SK-N-MC (cell line): ENCODE measurements around the gene ATG3.

ENCODE experiments used
- EZH2 ChIP-seq: fragments of 200-600 bp; sonication (generic); IDR thresholded peaks from one replicate; pipeline ENCODE4 v1.6.1; 2017; ENCODE audit warnings: antibody characterized with exemption
- POLR2AphosphoS5 ChIP-seq: IDR thresholded peaks from 2 replicates; pipeline ENCODE4 v1.6.1; 2012; ENCODE audit warnings: mild to moderate bottlenecking, low read depth, low read length, borderline replicate concordance

DNA sequence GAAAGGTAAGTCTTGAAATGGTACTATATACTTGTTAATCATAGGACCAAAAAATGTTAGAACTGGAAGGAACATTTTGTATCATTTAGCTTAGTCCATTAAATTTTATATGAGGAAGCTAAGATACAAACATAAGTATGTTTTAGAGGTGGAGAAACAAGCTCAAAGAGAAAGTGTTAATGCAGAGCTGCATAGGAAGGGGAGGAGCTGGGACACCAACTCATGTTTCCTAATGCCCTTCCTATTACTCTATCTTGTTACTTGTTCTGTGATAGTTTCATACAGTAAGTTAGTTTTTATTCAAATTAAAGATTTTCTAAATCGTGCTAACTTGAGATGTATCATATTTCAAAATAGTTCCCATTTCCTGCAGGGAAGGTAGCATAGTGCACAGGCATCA, 7.5 kb upstream of the ATG3 start:
- no peak for TF ChIP-seq POLR2AphosphoS5
- TF ChIP-seq EZH2, result no peak
